ENCODE data around the gene PNPLA3.
A peak's percentile ranks its signal among the peaks of the same experiment; 100 is the strongest.

The PNPLA3 gene

GRCh38 chr22:43923631-43924464 lies at the start of gene PNPLA3:
PNPLA3 (plus strand) TSS chr22:43923805; CDS start chr22:43923912, 107 bp downstream.
- DNase-seq = peak; percentile 76

GRCh38 chr22:43876866-43877509 lies 46.6 kb upstream of the PNPLA3 start:
- DNase-seq = no peak

- DNase-seq = no peak
Measured at GRCh38 chr22:43878079-43878795, 45.4 kb upstream of the PNPLA3 start.

GRCh38 chr22:43878831-43879550 lies 44.6 kb upstream of the PNPLA3 start:
- no peak for DNase-seq

GRCh38 chr22:43879901-43880540 lies 43.6 kb upstream of the PNPLA3 start:
- no peak for DNase-seq

- no peak for DNase-seq
Measured at GRCh38 chr22:43880541-43880991, 43.0 kb upstream of the PNPLA3 start.

GRCh38 chr22:43881091-43882061 lies 42.2 kb upstream of the PNPLA3 start:
- no peak for DNase-seq

- DNase-seq = no peak
Measured at GRCh38 chr22:43882122-43882767, 41.4 kb upstream of the PNPLA3 start.

- DNase-seq = no peak
Measured at GRCh38 chr22:43883012-43883661, 40.5 kb upstream of the PNPLA3 start.

- no peak for DNase-seq
Measured at GRCh38 chr22:43883719-43884415, 39.7 kb upstream of the PNPLA3 start.

- no peak for DNase-seq
Measured at GRCh38 chr22:43884600-43885318, 38.8 kb upstream of the PNPLA3 start.

GRCh38 chr22:43885319-43885671 lies 38.3 kb upstream of the PNPLA3 start:
- DNase-seq = no peak

GRCh38 chr22:43885786-43886185 lies 37.8 kb upstream of the PNPLA3 start:
- DNase-seq = no peak

GRCh38 chr22:43886231-43886630 lies 37.4 kb upstream of the PNPLA3 start:
- DNase-seq = no peak

GRCh38 chr22:43887391-43887790 lies 36.2 kb upstream of the PNPLA3 start:
- no peak for DNase-seq

GRCh38 chr22:43888740-43889139 lies 34.9 kb upstream of the PNPLA3 start:
- DNase-seq = no peak

GRCh38 chr22:43889201-43889859 lies 34.3 kb upstream of the PNPLA3 start:
- no peak for DNase-seq

GRCh38 chr22:43889860-43890253 lies 33.7 kb upstream of the PNPLA3 start:
- DNase-seq = no peak

Measured in NCI-H510A (cell line).